Stomach (tissue), 9 donors: ENCODE measurements around the gene FHOD3. TPM values are rescaled to one million over a fixed set of nuclear protein-coding genes. Genes with fewer than 3 reads are reported as not detected.

Experiments used
- DNase-seq, 2 donors: peaks; one replicate each; pipeline versions ENCODE4 v3.0.0 to v3.0.0-alpha.2; 2013 to 2019
- H3K27ac ChIP-seq, 5 donors: fragments of 200-600 bp in 4 of 5; sonication (generic) in 4 of 5; one replicate each; pipeline ENCODE4 v1.5.1; 2013 to 2019; ENCODE audit warnings: mild to moderate bottlenecking in 1 of 5, moderate library complexity in 1 of 5
- H3K27me3 ChIP-seq, 3 donors: fragments of 200-600 bp; sonication (generic); one replicate each; pipeline ENCODE4 v1.5.1; 2017 to 2019; ENCODE audit warnings: mixed run types in 1 of 3
- H3K36me3 ChIP-seq, 4 donors: fragments of 200-600 bp; sonication (generic); 1 replicate in 3 of 4; 2 replicates in 1 of 4; pipeline ENCODE4 v1.5.1; 2016 to 2019
- H3K4me1 ChIP-seq, 4 donors: fragments of 200-600 bp; sonication (generic); one replicate each; pipeline ENCODE4 v1.5.1; 2016 to 2019
- H3K4me3 ChIP-seq, 4 donors: fragments of 200-600 bp; sonication (generic) in 3 of 4; one replicate each; pipeline ENCODE4 v1.5.1; 2016 to 2019; ENCODE audit warnings: mild to moderate bottlenecking in 1 of 4
- H3K9me3 ChIP-seq, 4 donors: fragments of 200-600 bp; sonication (generic); one replicate each; pipeline ENCODE4 v1.5.1; 2016 to 2019
- CTCF ChIP-seq, 7 experiments: fragments of 450-650 bp in 4 of 7; fragments of 200-600 bp in 3 of 7; sonication (generic) in 3 of 7; IDR thresholded peaks; one replicate each; pipeline ENCODE4 v1.5.1; 2016 to 2019; ENCODE audit warnings: antibody characterized with exemption in 7 of 7, control low read depth in 2 of 7, mild to moderate bottlenecking in 1 of 7
- EP300 ChIP-seq: sonication (generic); formaldehyde crosslinking; IDR thresholded peaks from one replicate; pipeline ENCODE4 v1.6.1; 2017; ENCODE audit warnings: antibody characterized with exemption
- POLR2A ChIP-seq, 4 donors: fragments of 450-650 bp; IDR thresholded peaks; one replicate each; pipeline ENCODE4 v1.6.1; 2016; ENCODE audit warnings: antibody characterized with exemption in 4 of 4, control low read depth in 2 of 4, mild to moderate bottlenecking in 1 of 4, moderate library complexity in 1 of 4
- POLR2AphosphoS5 ChIP-seq, 3 donors: sonication (generic); formaldehyde crosslinking; IDR thresholded peaks; one replicate each; pipeline ENCODE4 v1.6.1; 2016; ENCODE audit warnings: antibody characterized with exemption in 3 of 3
- WGBS, 5 donors: extraction: QIAGEN DNeasy Blood & Tissue Kit in 3 of 5; methylation state at CpG; one replicate each; pipeline versions ENCODE4 v1.1.5 to v1.1.7; 2013 to 2018; 5-methylcytosine and 5-hydroxymethylcytosine counted together
- intact Hi-C: fragments of 100-400 bp; cut with DNase I; formaldehyde crosslinking; loops from one replicate; pipeline ENCODE4 v1.15.1; 2023; ENCODE audit warnings: low total_unique reads
- polyA plus RNA-seq, 3 donors: library from polyadenylated mRNA; stranded (reverse); fragments of 200-250 nt; gene quantifications; one replicate each; pipeline ENCODE4 v1.2.3, GENCODE V29; 2013
- total RNA-seq, 5 donors: library from RNA; depleted of rRNA; stranded (reverse); fragments of >200 nt; gene quantifications; one replicate each; pipeline versions ENCODE4 v1.1.0 to v1.2.3, GENCODE V29; 2014 to 2016
- donor health status: healthy with polysubstance abuse.
- donor health status: Bipolar disorder and iron deficiency.
- donor health status: healthy.

The FHOD3 gene
- total and polyA plus RNA-seq, 8 donors: under 0.01 to 9.1 (median 4.6) TPM

- no peak for TF ChIP-seq POLR2A (IDR thresholded peaks at IDR 0.05)
- intact Hi-C loops: no loop called here
- Histone ChIP-seq H3K4me1 (no peaks in the 10 kb centered on the region), H3K27me3 (no peaks in the 10 kb centered on the region), H3K4me3 (no peak overlapping the region), H3K27ac (no peak overlapping the region), H3K36me3 (no peaks in the 10 kb centered on the region), H3K9me3 (no peaks in the 10 kb centered on the region)
- WGBS, 5 donors: 67 to 91% (median 82%) methylated on average over 1 of the region's 1 CpG
- DNase-seq: no peak
Measured at GRCh38 chr18:36275561-36275960, 22.0 kb upstream of the FHOD3 start.

GRCh38 chr18:36279001-36279400, 18.5 kb upstream of the FHOD3 start:
- intact Hi-C loops: no loop called here
- H3K27me3 ChIP-seq: peaks cover 0 to 11% (median 3%) of the 10 kb centered on the region in 3 donors
- no peak overlapping the region for H3K4me3 ChIP-seq
- no peak for TF ChIP-seq EP300
- no peak for TF ChIP-seq POLR2AphosphoS5 (IDR thresholded peaks at IDR 0.05)
- TF ChIP-seq CTCF (IDR thresholded peaks at IDR 0.05): no peak
- no peak for TF ChIP-seq POLR2A (IDR thresholded peaks at IDR 0.05)
- H3K9me3 ChIP-seq: no peaks in the 10 kb centered on the region
- 56 to 75% (median 65%) methylated on average over 3 of the region's 3 CpGs for WGBS, 5 donors
- H3K36me3 ChIP-seq: no peaks in the 10 kb centered on the region
- no peaks in the 10 kb centered on the region for H3K4me1 ChIP-seq
- DNase-seq: no peak
- no peak overlapping the region for H3K27ac ChIP-seq

- 21 to 62% (median 48%) methylated on average over 3 of the region's 3 CpGs for WGBS, 5 donors
Measured at GRCh38 chr18:36281936-36282335, 15.6 kb upstream of the FHOD3 start.

GRCh38 chr18:36283448-36283847, 14.1 kb upstream of the FHOD3 start:
- TF ChIP-seq EP300 (no peak), CTCF (IDR thresholded peaks at IDR 0.05) (no peak), POLR2AphosphoS5 (IDR thresholded peaks at IDR 0.05) (no peak), POLR2A (IDR thresholded peaks at IDR 0.05) (no peak)
- no peak overlapping the region for H3K4me3 ChIP-seq
- DNase-seq: no peak
- intact Hi-C loops: loop anchor here (5.0 kb wide), 2 partner anchors 191 to 531 kb away; no protein-coding TSS in a partner anchor
- WGBS, 5 donors: 48 to 64% (median 53%) methylated on average over 6 of the region's 6 CpGs
- no peaks in the 10 kb centered on the region for H3K36me3 ChIP-seq
- H3K9me3 ChIP-seq: peaks cover 0 to 5% (median 2%) of the 10 kb centered on the region in 4 donors
- no peak overlapping the region for H3K27ac ChIP-seq
- H3K27me3 ChIP-seq: peaks cover 3 to 22% (median 4%) of the 10 kb centered on the region in 3 donors
- no peaks in the 10 kb centered on the region for H3K4me1 ChIP-seq

More at GRCh38 chr18:36281936-36282335, 15.6 kb upstream of the FHOD3 start:
- TF ChIP-seq EP300 (no peak), POLR2AphosphoS5 (IDR thresholded peaks at IDR 0.05) (no peak), CTCF (IDR thresholded peaks at IDR 0.05) (no peak), POLR2A (IDR thresholded peaks at IDR 0.05) (no peak)
- DNase-seq: no peak
- intact Hi-C loops: loop anchor here (5.0 kb wide), 2 partner anchors 190 to 530 kb away; no protein-coding TSS in a partner anchor
- Histone ChIP-seq H3K4me3 (no peak overlapping the region), H3K4me1 (no peaks in the 10 kb centered on the region), H3K27me3 (peaks cover 0 to 14% (median 3%) of the 10 kb centered on the region in 3 donors), H3K27ac (no peak overlapping the region), H3K9me3 (no peaks in the 10 kb centered on the region), H3K36me3 (no peaks in the 10 kb centered on the region)

- H3K9me3 ChIP-seq: peaks cover 0 to 12% (median 5%) of the 10 kb centered on the region in 4 donors
Measured at GRCh38 chr18:36284268-36284667, 13.2 kb upstream of the FHOD3 start.

More at GRCh38 chr18:36284268-36284667, 13.2 kb upstream of the FHOD3 start:
- Histone ChIP-seq H3K36me3 (no peaks in the 10 kb centered on the region), H3K4me1 (no peaks in the 10 kb centered on the region), H3K27me3 (peaks cover 3 to 22% (median 4%) of the 10 kb centered on the region in 3 donors), H3K27ac (no peak overlapping the region), H3K4me3 (no peak overlapping the region)
- DNase-seq: no peak
- intact Hi-C loops: loop anchor here (5.0 kb wide), 2 partner anchors 192 to 532 kb away; no protein-coding TSS in a partner anchor
- 60 to 80% (median 68%) methylated on average over 4 of the region's 4 CpGs for WGBS, 5 donors
- TF ChIP-seq CTCF (IDR thresholded peaks at IDR 0.05) (no peak), POLR2A (IDR thresholded peaks at IDR 0.05) (no peak), EP300 (no peak), POLR2AphosphoS5 (IDR thresholded peaks at IDR 0.05) (no peak)
